GM12874 (cell line): Measurements from ENCODE around the gene ZHX3.

ENCODE experiments used
- CTCF ChIP-seq: IDR thresholded peaks from 2 replicates; pipeline ENCODE4 v1.5.1; 2011; ENCODE audit warnings: low read depth, mild to moderate bottlenecking, control low read depth, low read length, moderate library complexity; ENCODE audit not compliant: insufficient read depth

The ZHX3 gene

GRCh38 chr20:41268917-41269652 is 48.4 kb downstream of the ZHX3 start:
- TF ChIP-seq CTCF: no peak

- TF ChIP-seq CTCF: no peak
These were observed 49.1 kb downstream of the ZHX3 start for GRCh38 chr20:41268402-41268801.

- TF ChIP-seq CTCF: no peak
These were observed 51.6 kb downstream of the ZHX3 start for GRCh38 chr20:41265938-41266337.

- TF ChIP-seq CTCF: no peak
These were observed 52.7 kb downstream of the ZHX3 start for GRCh38 chr20:41264819-41265218.

GRCh38 chr20:41261790-41262717 is 55.5 kb downstream of the ZHX3 start:
- no peak for TF ChIP-seq CTCF

- TF ChIP-seq CTCF: no peak
These were observed 56.3 kb downstream of the ZHX3 start for GRCh38 chr20:41261260-41261659.

- TF ChIP-seq CTCF: no peak
These were observed 56.8 kb downstream of the ZHX3 start for GRCh38 chr20:41260734-41261220.
